Hepatocyte (in vitro differentiated cells): ENCODE results near the gene SLC16A6.

Source experiments
- CTCF ChIP-seq: fragments of 200-600 bp; sonication (generic); IDR thresholded peaks from 2 replicates; pipeline ENCODE4 v1.5.1; 2016; ENCODE audit warnings: antibody characterized with exemption, mild to moderate bottlenecking; ENCODE audit not compliant: poor library complexity
- EZH2 ChIP-seq: fragments of 200-600 bp; sonication (generic); IDR thresholded peaks from 2 replicates; pipeline ENCODE4 v1.6.1; 2016; ENCODE audit warnings: antibody characterized with exemption, mild to moderate bottlenecking, borderline replicate concordance

- TF ChIP-seq EZH2 (no peak), CTCF (no peak)
Measured at GRCh38 chr17:68329331-68329730, 38.4 kb upstream of the SLC16A6 start.
